ENCODE measurements around the gene FBN1.

FBN1 gene

DNA sequence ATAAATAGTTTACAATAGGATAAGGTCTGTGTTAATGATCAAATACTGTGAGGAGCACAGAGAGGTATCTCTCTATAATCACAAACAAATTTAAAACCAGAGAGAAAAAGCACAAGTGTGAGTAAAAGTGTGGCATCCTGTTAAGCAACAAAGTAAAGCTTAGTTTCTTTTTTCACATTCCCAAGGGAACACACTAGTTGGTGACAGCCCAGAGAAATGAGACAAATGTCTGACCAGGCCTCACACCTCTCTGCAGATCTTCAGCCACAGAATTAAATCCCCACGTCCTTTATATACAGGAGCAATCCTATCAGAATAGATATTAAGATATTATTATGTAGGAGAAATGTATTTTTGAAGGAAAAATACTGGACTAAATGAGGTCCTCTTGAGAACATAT lies 2.7 kb downstream of the FBN1 start:
- Histone ChIP-seq H2AK5ac (ENCODE audit: low read length, severe bottlenecking) (no peak overlapping the region), H3K4ac (ENCODE audit: low read depth in 1 of 2, low read length in 2 of 2) (no peak overlapping the region), H3K23ac (ENCODE audit: low read length in 2 of 2) (no peak overlapping the region), H3K18ac (ENCODE audit: low read depth in 1 of 2, low read length in 2 of 2) (no peak overlapping the region), H2BK5ac (ENCODE audit: low read depth, low read length, poor library complexity, severe bottlenecking) (no peak overlapping the region), H2BK15ac (ENCODE audit: low read depth, poor library complexity, severe bottlenecking) (no peak overlapping the region), H2BK12ac (ENCODE audit: low read length in 2 of 2) (no peak overlapping the region), H2AFZ (ENCODE audit: low read depth, low read length) (no peak overlapping the region), H4K91ac (ENCODE audit: low read length) (no peak overlapping the region), H3K4me1 (ENCODE audit: control insufficient read depth, insufficient read depth, low read depth, low read length) (peaks cover 8% of the 10 kb centered on the region), H3K9me3 (ENCODE audit: control insufficient read depth, low read length) (no peaks in the 10 kb centered on the region), H3K14ac (ENCODE audit: low read length in 2 of 2) (no peak overlapping the region), H4K8ac (ENCODE audit: low read length) (no peak overlapping the region), H2BK120ac (ENCODE audit: low read depth, low read length) (no peak overlapping the region), H3K4me3 (ENCODE audit: insufficient read depth in 1 of 2, low read depth in 1 of 2, low read length in 2 of 2) (peak overlapping the region in 1 of 2 experiments; percentile 92), H3K36me3 (ENCODE audit: control insufficient read depth in 1 of 2, insufficient read depth in 2 of 2, low read depth in 1 of 2, low read length in 2 of 2) (peaks cover 3 to 50% of the 10 kb centered on the region in 2 experiments), H3K79me1 (replicated peaks; ENCODE audit: low read length, poor library complexity, severe bottlenecking) (peaks cover 2% of the 10 kb centered on the region), H3K9ac (ENCODE audit: low read length) (peak overlapping the region; percentile 97), H3K27me3 (ENCODE audit: control insufficient read depth in 1 of 2, insufficient read depth in 1 of 2, low read length in 2 of 2) (no peaks in the 10 kb centered on the region), H3K27ac (ENCODE audit: low read length, poor library complexity, severe bottlenecking) (peak overlapping the region; percentile 10), H3K4me2 (ENCODE audit: low read length, poor library complexity, severe bottlenecking) (peak overlapping the region; percentile 74)
- no CpG with 5 or more reads among the region's 1 CpG for WGBS
- peak; percentile 69 for DNase-seq

- Histone ChIP-seq H3K4ac (ENCODE audit: low read depth in 1 of 2, low read length in 2 of 2) (no peak overlapping the region), H2AFZ (ENCODE audit: low read depth, low read length) (no peak overlapping the region), H2BK5ac (ENCODE audit: low read depth, low read length, poor library complexity, severe bottlenecking) (no peak overlapping the region), H3K14ac (ENCODE audit: low read length in 2 of 2) (no peak overlapping the region), H3K27me3 (ENCODE audit: control insufficient read depth in 1 of 2, insufficient read depth in 1 of 2, low read length in 2 of 2) (no peaks in the 10 kb centered on the region), H3K27ac (ENCODE audit: low read length, poor library complexity, severe bottlenecking) (no peak overlapping the region), H2BK120ac (ENCODE audit: low read depth, low read length) (no peak overlapping the region), H3K4me1 (ENCODE audit: control insufficient read depth, insufficient read depth, low read depth, low read length) (peaks cover 10% of the 10 kb centered on the region), H3K23ac (ENCODE audit: low read length in 2 of 2) (no peak overlapping the region), H2BK12ac (ENCODE audit: low read length in 2 of 2) (no peak overlapping the region), H3K79me1 (replicated peaks; ENCODE audit: low read length, poor library complexity, severe bottlenecking) (no peaks in the 10 kb centered on the region), H3K18ac (ENCODE audit: low read depth in 1 of 2, low read length in 2 of 2) (no peak overlapping the region), H3K9ac (ENCODE audit: low read length) (peak overlapping the region; percentile 97), H3K4me2 (ENCODE audit: low read length, poor library complexity, severe bottlenecking) (peak overlapping the region; percentile 35), H4K91ac (ENCODE audit: low read length) (no peak overlapping the region), H2AK5ac (ENCODE audit: low read length, severe bottlenecking) (no peak overlapping the region), H3K4me3 (ENCODE audit: insufficient read depth in 1 of 2, low read depth in 1 of 2, low read length in 2 of 2) (peak overlapping the region in 1 of 2 experiments; percentile 92), H2BK15ac (ENCODE audit: low read depth, poor library complexity, severe bottlenecking) (no peak overlapping the region), H3K36me3 (ENCODE audit: control insufficient read depth in 1 of 2, insufficient read depth in 2 of 2, low read depth in 1 of 2, low read length in 2 of 2) (peaks cover 3 to 63% of the 10 kb centered on the region in 2 experiments), H4K8ac (ENCODE audit: low read length) (no peak overlapping the region), H3K9me3 (ENCODE audit: control insufficient read depth, low read length) (no peaks in the 10 kb centered on the region)
- 91% methylated on average over 1 of the region's 3 CpGs for WGBS
- DNase-seq = peak; percentile 51
These were observed 4.1 kb downstream of the FBN1 start for GRCh38 chr15:48641416-48641815.

DNA sequence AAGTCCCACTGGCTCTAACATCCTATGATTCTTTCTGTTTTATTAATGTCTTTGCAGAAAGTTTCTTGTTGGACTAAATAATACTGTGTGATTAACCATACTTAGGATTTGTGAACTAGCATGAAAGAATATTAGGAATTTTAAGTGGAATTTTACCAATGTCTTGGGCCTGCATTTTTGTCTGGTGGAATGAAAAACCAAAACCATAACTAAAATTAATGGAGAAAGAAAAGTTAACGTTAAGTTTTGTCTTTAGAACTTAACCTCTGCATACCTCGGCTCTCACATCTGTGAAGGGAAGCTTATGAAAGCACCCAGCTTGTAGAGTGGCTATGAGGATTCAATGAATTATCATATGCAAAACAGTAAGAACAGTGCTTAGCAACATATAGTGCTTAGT lies 6.5 kb downstream of the FBN1 start:
- H3K14ac ChIP-seq (ENCODE audit: low read length in 2 of 2) = no peak overlapping the region
- H3K9me3 ChIP-seq (ENCODE audit: control insufficient read depth, low read length) = no peaks in the 10 kb centered on the region
- H3K4me1 ChIP-seq (ENCODE audit: control insufficient read depth, insufficient read depth, low read depth, low read length) = peaks cover 14% of the 10 kb centered on the region
- no peak overlapping the region for H3K18ac ChIP-seq (ENCODE audit: low read depth in 1 of 2, low read length in 2 of 2)
- H2BK5ac ChIP-seq (ENCODE audit: low read depth, low read length, poor library complexity, severe bottlenecking) = no peak overlapping the region
- peaks cover 3 to 75% of the 10 kb centered on the region in 2 experiments for H3K36me3 ChIP-seq (ENCODE audit: control insufficient read depth in 1 of 2, insufficient read depth in 2 of 2, low read depth in 1 of 2, low read length in 2 of 2)
- H3K27ac ChIP-seq (ENCODE audit: low read length, poor library complexity, severe bottlenecking) = peak overlapping the region; percentile 24
- no peak overlapping the region for H4K8ac ChIP-seq (ENCODE audit: low read length)
- 72% methylated on average over 2 of the region's 2 CpGs for WGBS
- no peak overlapping the region for H3K4ac ChIP-seq (ENCODE audit: low read depth in 1 of 2, low read length in 2 of 2)
- H3K27me3 ChIP-seq (ENCODE audit: control insufficient read depth in 1 of 2, insufficient read depth in 1 of 2, low read length in 2 of 2) = no peaks in the 10 kb centered on the region
- H3K23ac ChIP-seq (ENCODE audit: low read length in 2 of 2) = no peak overlapping the region
- no peak overlapping the region for H4K91ac ChIP-seq (ENCODE audit: low read length)
- no peaks in the 10 kb centered on the region for H3K79me1 ChIP-seq (replicated peaks; ENCODE audit: low read length, poor library complexity, severe bottlenecking)
- DNase-seq = no peak
- no peak overlapping the region for H2BK15ac ChIP-seq (ENCODE audit: low read depth, poor library complexity, severe bottlenecking)
- H3K4me2 ChIP-seq (ENCODE audit: low read length, poor library complexity, severe bottlenecking) = no peak overlapping the region
- no peak overlapping the region for H2BK120ac ChIP-seq (ENCODE audit: low read depth, low read length)
- no peak overlapping the region for H3K4me3 ChIP-seq (ENCODE audit: insufficient read depth in 1 of 2, low read depth in 1 of 2, low read length in 2 of 2)
- no peak overlapping the region for H2AK5ac ChIP-seq (ENCODE audit: low read length, severe bottlenecking)
- H2AFZ ChIP-seq (ENCODE audit: low read depth, low read length) = no peak overlapping the region
- H2BK12ac ChIP-seq (ENCODE audit: low read length in 2 of 2) = no peak overlapping the region
- H3K9ac ChIP-seq (ENCODE audit: low read length) = peak overlapping the region; percentile 97

DNA sequence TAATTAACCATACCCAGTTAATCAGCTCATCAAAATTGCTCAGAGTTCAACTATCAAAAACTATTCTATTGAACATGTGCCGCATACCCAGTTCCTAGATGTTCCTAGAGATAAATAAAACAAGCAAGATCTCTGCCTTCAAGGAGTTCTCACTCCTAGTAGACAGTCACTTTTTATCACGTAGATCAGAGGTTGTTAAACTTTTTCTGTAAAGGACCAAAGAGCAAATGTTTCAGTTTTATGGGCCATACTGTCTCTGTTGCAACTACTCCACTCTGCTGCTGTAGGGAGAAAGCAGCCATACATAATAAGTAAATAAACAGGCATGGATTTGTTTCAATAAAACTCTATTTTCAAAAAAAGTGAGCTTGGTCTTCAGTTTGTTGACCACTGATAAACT lies 7.9 kb downstream of the FBN1 start:
- H2BK5ac ChIP-seq (ENCODE audit: low read depth, low read length, poor library complexity, severe bottlenecking) = no peak overlapping the region
- H3K4me2 ChIP-seq (ENCODE audit: low read length, poor library complexity, severe bottlenecking) = no peak overlapping the region
- H3K36me3 ChIP-seq (ENCODE audit: control insufficient read depth in 1 of 2, insufficient read depth in 2 of 2, low read depth in 1 of 2, low read length in 2 of 2) = peaks cover 5 to 76% of the 10 kb centered on the region in 2 experiments
- peaks cover 4% of the 10 kb centered on the region for H3K79me1 ChIP-seq (replicated peaks; ENCODE audit: low read length, poor library complexity, severe bottlenecking)
- H2BK120ac ChIP-seq (ENCODE audit: low read depth, low read length) = no peak overlapping the region
- no peak overlapping the region for H3K23ac ChIP-seq (ENCODE audit: low read length in 2 of 2)
- H3K4ac ChIP-seq (ENCODE audit: low read depth in 1 of 2, low read length in 2 of 2) = no peak overlapping the region
- H3K18ac ChIP-seq (ENCODE audit: low read depth in 1 of 2, low read length in 2 of 2) = no peak overlapping the region
- H3K4me3 ChIP-seq (ENCODE audit: insufficient read depth in 1 of 2, low read depth in 1 of 2, low read length in 2 of 2) = no peak overlapping the region
- no peak overlapping the region for H2BK15ac ChIP-seq (ENCODE audit: low read depth, poor library complexity, severe bottlenecking)
- peaks cover 19% of the 10 kb centered on the region for H3K4me1 ChIP-seq (ENCODE audit: control insufficient read depth, insufficient read depth, low read depth, low read length)
- WGBS = 89% methylated on average over 1 of the region's 2 CpGs
- H3K27me3 ChIP-seq (ENCODE audit: control insufficient read depth in 1 of 2, insufficient read depth in 1 of 2, low read length in 2 of 2) = no peaks in the 10 kb centered on the region
- H4K8ac ChIP-seq (ENCODE audit: low read length) = no peak overlapping the region
- H2AFZ ChIP-seq (ENCODE audit: low read depth, low read length) = no peak overlapping the region
- no peak overlapping the region for H3K14ac ChIP-seq (ENCODE audit: low read length in 2 of 2)
- H2BK12ac ChIP-seq (ENCODE audit: low read length in 2 of 2) = no peak overlapping the region
- H3K9ac ChIP-seq (ENCODE audit: low read length) = peak overlapping the region; percentile 23
- no peak overlapping the region for H4K91ac ChIP-seq (ENCODE audit: low read length)
- DNase-seq = no peak
- no peak overlapping the region for H2AK5ac ChIP-seq (ENCODE audit: low read length, severe bottlenecking)
- H3K9me3 ChIP-seq (ENCODE audit: control insufficient read depth, low read length) = no peaks in the 10 kb centered on the region
- H3K27ac ChIP-seq (ENCODE audit: low read length, poor library complexity, severe bottlenecking) = no peak overlapping the region

Measured in mesenchymal stem cell (in vitro differentiated cells and primary cell).